HG02588 (cell line): Measurements from ENCODE around the gene RLF.
A peak's percentile ranks its signal among the peaks of the same experiment; 100 is the strongest.

Source experiments
- ATAC-seq: cut with Tn5 transposase; IDR thresholded peaks from one replicate; pipeline ENCODE4 v1.9.1; 2021; ENCODE audit warnings: mild to moderate bottlenecking, moderate library complexity; ENCODE audit not compliant: unreplicated experiment

RLF gene

GRCh38 chr1:40224040-40224439 lies 62.9 kb downstream of the RLF start:
- no peak for ATAC-seq

- ATAC-seq, result no peak
Observed at GRCh38 chr1:40226192-40226591, 65.0 kb downstream of the RLF start.

- peak; percentile 65 for ATAC-seq
Observed at GRCh38 chr1:40232444-40232843, 71.3 kb downstream of the RLF start.

GRCh38 chr1:40239626-40240025 lies 78.4 kb downstream of the RLF start:
- no peak for ATAC-seq

- ATAC-seq, result no peak
Observed at GRCh38 chr1:40240390-40240789, 79.2 kb downstream of the RLF start.

- ATAC-seq, result no peak
Observed at GRCh38 chr1:40241362-40241761, 80.2 kb downstream of the RLF start.

GRCh38 chr1:40243351-40243750 lies 82.2 kb downstream of the RLF start:
- ATAC-seq, result no peak

GRCh38 chr1:40244138-40244744 lies 83.1 kb downstream of the RLF start:
- ATAC-seq, result no peak

GRCh38 chr1:40245686-40246085 lies 84.5 kb downstream of the RLF start:
- no peak for ATAC-seq

- no peak for ATAC-seq
Observed at GRCh38 chr1:40247655-40248054, 86.5 kb downstream of the RLF start, which contains the start of gene TMCO2. Gene TMCO2, plus strand, starts transcription at chr1:40247937. Its CDS starts 57 bp downstream, at chr1:40247994.

GRCh38 chr1:40248412-40248811 lies 87.2 kb downstream of the RLF start:
- ATAC-seq, result no peak

- no peak for ATAC-seq
Observed at GRCh38 chr1:40251456-40251855, 90.3 kb downstream of the RLF start.

GRCh38 chr1:40252601-40253000 lies 91.4 kb downstream of the RLF start:
- ATAC-seq, result no peak

- no peak for ATAC-seq
Observed at GRCh38 chr1:40255231-40255630, 94.0 kb downstream of the RLF start.

- ATAC-seq, result no peak
Observed at GRCh38 chr1:40256401-40257084, 95.4 kb downstream of the RLF start.

GRCh38 chr1:40257313-40257687 lies 96.1 kb downstream of the RLF start:
- ATAC-seq, result peak; percentile 5

- peak; percentile 93 for ATAC-seq
Observed at GRCh38 chr1:40257688-40258444, 96.7 kb downstream of the RLF start, which contains the start of gene ZMPSTE24. Gene ZMPSTE24, plus strand, starts transcription at chr1:40258236. Its CDS starts 36 bp downstream, at chr1:40258272.

- no peak for ATAC-seq
Observed at GRCh38 chr1:40258445-40258769, 97.2 kb downstream of the RLF start.

- no peak for ATAC-seq
Observed at GRCh38 chr1:40264354-40264781, 103.2 kb downstream of the RLF start.

GRCh38 chr1:40265298-40265697 lies 104.1 kb downstream of the RLF start:
- no peak for ATAC-seq

GRCh38 chr1:40265919-40266318 lies 104.7 kb downstream of the RLF start:
- ATAC-seq, result no peak
